Measurements from ENCODE around the gene LIME1. TPM values are rescaled to one million over a fixed set of nuclear protein-coding genes. Genes with fewer than 3 reads are reported as not detected.
"Not testable (repeated sequence)": the region's sequence is repeated elsewhere in the genome, so short reads cannot be mapped to it uniquely, and the experiment has no call there.

Gene LIME1
- total RNA-seq, 1 donor from 2014 or later, result 6.5 TPM

DNA sequence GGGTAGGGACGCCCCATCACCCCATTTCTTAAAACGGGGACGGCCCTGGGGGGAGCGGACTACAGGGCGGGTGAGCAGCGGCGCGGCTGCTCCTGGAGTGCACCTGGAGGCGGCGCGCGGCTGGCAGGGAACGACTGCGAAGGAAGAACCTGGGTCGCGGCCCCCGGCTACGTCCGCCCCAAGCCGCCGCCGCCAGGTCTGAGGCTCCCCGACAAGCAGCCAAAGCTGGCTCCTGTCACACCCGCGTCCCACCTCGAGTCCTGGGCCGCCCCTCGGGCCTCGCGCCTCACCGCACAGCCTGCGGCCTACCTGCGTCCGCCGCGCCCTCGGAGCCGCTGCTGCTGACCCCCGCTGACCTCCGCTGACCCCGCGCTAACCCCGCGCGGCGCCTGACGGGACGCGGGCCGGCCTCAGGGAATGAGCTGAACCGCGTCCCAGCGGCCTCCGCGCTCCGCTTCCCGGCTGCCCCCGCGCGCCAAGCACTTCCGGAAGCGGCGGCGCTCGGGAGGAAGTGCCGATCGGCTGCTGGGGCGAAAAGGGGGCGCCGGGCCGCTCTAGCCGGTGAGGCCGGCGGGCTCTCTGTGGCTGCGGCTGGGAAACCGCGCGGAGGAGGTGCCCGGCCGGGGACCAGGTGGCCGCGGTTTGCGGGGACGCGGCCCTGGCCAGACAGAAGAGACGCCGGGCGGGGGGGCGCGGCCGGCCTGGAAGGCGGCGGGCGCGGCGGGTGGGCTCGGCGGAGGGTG is 28.7 kb upstream of the LIME1 start, which contains the start of the genes ARFRP1 and ZGPAT:
ARFRP1 (minus strand) TSS at position 419 of the 743 bp plus-strand sequence. CDS start 885 bp downstream, outside the sequence.
ZGPAT (plus strand) TSS at position 482 of the 743 bp plus-strand sequence. CDS start 542 bp downstream, outside the sequence.
- peak; percentile 98 for DNase-seq (ENCODE audit: low spot score)

DNA sequence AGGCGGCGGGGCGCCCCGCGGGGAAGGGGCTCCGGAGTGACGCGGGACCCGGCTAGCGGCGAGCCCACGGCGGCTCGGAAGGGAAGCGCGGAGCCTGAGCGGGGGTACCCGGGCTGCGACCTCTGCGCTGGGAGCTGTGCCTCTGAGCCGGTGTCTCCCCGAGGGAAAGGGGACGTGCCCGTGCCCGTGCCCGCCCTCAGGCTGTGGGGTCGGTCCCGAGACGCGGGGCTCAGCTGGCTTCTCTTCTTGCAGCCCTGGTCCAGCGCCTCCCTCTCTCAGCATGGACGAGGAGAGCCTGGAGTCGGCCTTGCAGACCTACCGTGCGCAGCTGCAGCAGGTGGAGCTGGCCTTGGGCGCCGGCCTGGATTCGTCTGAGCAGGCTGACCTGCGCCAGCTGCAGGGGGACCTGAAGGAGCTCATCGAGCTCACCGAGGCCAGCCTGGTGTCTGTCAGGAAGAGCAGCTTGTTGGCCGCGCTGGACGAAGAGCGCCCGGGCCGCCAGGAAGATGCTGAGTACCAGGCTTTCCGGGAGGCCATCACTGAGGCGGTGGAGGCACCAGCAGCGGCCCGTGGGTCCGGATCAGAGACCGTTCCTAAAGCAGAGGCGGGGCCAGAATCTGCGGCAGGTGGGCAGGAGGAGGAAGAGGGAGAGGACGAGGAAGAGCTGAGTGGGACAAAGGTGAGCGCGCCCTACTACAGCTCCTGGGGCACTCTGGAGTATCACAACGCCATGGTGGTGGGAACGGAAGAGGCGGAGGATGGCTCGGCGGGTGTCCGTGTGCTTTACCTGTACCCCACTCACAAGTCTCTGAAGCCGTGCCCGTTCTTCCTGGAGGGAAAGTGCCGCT is 27.9 kb upstream of the LIME1 start:
- DNase-seq (ENCODE audit: low spot score), result no peak

GRCh38 chr20:63709149-63709527 is 27.3 kb upstream of the LIME1 start:
- no peak for DNase-seq (ENCODE audit: low spot score)

DNA sequence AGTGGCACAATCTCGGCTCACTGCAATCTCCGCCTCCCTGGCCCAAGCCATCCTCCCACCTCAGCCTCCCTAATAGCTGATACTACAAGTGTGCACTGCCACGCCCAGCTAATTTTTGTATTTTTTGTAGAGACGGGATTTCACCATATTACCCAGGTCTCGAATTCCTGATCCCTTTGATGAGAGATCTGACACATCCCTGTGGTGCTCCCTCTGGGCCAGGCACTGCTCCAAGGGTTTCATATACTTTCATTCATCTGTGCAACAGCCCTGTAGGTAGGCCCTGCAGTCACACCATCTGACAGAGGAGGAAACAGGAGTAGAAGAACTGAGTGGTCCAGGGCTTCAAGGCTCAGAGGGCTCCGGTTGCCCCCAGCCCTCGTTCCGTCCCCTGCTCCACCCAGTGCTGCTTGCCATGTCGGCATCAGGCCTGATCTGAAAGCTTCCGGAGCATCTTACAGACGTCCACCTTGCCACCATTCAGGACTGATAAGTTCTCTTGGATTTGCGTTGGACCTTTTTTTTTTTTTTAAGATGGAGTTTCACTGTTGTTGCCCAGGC is 25.3 kb upstream of the LIME1 start:
- DNase-seq (ENCODE audit: low spot score), result no peak

- DNase-seq (ENCODE audit: low spot score), result no peak
Measured at GRCh38 chr20:63712191-63712590, 24.3 kb upstream of the LIME1 start.

DNA sequence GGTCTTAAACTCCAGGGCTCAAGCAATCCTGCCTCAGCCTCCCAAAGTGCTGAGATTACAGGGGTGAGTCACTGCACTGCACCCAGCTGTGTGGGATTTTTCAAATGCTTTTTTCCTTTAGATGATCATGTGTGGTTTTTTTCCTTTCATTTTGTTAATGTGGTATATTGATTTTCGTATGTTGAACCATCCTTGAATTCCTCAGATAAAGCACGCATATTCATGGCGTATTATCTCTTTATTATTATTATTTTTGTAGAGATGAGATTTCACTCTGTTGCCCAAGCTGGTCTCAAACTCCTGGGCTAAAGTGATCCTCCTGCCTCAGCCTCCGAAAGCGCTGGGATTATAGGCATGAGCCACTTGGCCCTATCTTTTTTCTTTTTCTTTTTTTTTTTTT is 21.6 kb upstream of the LIME1 start:
- DNase-seq (ENCODE audit: low spot score), result no peak

DNA sequence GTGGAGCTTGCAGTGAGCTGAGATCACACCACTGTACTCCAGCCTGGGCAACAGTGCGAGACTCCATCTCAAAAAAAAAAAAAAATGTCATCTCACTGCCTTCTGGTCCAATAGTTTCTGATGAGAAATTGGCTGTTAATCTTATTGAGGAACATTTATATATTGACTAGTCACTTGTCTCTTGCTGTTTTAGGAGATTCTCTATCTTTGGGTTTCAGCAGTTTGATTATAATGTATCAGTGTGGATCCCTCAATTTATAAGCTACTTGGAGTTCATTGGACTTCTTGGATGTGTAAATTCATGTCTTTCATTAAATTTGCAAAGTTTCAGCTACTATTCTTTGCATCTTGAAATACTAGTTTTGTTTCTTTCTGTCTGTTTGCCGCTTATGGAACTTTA is 17.5 kb upstream of the LIME1 start:
- no peak for DNase-seq (ENCODE audit: low spot score)

DNA sequence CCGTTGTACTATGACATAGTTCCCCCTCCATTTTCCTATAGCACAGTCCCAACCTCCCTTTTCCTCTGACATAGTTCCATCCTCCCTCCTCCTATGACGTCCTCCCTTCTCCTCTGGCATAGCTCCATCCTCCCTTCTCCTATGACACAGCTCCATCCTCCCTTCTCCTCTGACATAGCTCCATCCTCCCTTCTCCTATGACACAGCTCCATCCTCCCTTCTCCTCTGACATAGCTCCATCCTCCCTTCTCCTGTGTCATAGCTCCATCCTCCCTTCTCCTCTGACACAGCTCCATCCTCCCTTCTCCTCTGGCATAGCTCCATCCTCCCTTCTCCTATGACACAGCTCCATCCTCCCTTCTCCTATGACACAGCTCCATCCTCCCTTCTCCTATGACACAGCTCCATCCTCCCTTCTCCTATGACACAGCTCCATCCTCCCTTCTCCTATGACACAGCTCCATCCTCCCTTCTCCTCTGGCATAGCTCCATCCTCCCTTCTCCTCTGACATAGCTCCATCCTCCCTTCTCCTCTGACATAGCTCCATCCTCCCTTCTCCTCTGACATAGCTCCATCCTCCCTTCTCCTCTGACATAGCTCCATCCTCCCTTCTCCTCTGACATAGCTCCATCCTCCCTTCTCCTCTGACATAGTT is 13.4 kb upstream of the LIME1 start:
- not testable (repeated sequence) for DNase-seq (ENCODE audit: low spot score)

DNA sequence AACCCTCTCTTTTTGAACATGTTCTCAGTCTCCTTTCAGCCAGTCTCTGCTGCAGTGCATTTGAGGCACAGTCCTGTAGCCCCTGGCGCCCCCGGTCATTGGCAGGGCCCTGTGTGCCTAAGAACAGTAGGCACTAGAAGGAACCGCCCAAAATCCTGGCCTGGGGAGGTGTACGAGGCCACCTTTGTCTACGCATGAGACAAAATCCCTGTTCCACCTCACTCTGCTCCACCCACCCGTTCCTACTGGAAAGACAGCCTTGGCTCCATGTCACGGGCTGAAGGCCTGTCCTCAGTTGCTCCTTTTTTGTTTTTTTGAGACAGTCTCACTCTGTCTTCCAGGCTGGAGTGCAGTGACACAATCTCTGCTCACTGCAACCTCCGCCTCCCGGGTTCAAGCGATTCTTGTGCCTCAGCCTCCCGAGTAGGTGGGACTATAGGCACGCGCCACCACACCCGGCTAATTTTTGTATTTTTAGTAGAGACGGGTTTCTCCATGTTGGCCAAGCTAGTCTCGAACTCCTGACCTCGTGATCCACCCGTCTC is 6.2 kb upstream of the LIME1 start:
- not testable (repeated sequence) for DNase-seq (ENCODE audit: low spot score)

- no peak for DNase-seq (ENCODE audit: low spot score)
Measured at GRCh38 chr20:63731410-63731809, 5.1 kb upstream of the LIME1 start.

DNA sequence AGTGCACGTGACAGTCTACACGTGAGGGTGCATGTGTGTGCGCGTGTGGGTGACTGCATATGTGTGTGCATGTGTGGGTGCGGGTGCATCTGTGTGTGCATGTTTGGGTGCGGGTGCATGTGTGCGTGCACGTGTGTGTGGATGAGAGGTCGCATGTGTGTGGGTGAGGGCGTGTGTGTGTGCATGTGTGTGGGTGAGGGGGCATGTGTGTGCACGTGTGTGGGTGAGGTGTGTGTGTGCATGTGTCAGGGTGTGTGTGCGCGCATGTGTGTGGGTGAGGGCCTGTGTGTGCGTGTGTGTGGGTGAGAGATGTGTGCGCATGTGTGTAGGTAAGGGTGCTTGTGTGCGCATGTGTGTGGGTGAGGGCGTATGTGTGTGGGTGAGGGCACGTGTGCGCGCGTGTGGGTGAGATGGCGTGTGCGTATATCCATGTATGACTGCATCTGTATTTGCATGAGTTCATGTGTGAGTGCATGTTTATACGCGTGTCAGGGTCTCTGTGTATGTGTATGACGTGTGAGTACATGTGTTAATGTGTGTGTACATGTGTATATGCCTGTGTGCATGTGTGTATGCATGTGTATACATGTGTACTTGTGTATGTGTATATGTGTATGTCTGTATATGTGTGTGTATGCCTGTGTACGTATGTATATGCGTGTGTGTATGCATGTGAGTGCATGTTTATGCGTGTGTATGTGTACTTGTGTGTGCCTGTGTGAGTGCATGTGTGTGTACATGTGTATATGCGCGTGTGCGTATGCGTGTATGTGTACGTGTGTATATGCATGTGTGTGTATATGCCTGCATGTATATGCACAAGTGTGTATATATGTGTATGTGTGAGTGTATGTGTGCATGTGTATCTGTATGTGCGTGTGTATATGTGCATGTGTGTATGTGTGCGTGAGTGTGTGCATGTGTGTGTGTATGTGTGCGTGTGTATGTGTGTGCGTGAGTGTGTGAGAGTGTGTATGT is 4.1 kb upstream of the LIME1 start:
- no peak for DNase-seq (ENCODE audit: low spot score)

DNA sequence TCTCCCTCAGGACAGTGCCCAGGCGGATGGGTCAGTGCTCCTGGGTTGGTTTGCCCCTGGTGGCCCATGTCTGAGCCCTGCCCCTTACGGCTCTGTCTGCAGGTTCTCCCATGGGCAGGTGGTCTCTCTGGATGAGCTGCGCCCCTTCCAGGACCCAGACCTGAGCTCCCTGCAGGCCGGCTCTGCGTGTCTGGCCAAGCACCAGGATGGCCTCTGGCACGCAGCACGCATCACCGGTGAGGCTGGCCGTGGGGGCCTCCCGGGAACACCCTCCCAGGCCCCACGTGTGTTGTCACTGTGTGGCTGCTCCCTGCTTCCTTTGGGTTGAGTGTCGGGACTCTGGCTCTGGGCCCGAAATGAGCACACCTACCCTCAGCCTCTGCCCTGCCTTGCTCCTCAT is 3.3 kb upstream of the LIME1 start:
- no peak for DNase-seq (ENCODE audit: low spot score)

GRCh38 chr20:63733579-63734081 is 2.8 kb upstream of the LIME1 start:
- DNase-seq (ENCODE audit: low spot score), result no peak

GRCh38 chr20:63734111-63734945 is 2.1 kb upstream of the LIME1 start:
- DNase-seq (ENCODE audit: low spot score), result no peak

DNA sequence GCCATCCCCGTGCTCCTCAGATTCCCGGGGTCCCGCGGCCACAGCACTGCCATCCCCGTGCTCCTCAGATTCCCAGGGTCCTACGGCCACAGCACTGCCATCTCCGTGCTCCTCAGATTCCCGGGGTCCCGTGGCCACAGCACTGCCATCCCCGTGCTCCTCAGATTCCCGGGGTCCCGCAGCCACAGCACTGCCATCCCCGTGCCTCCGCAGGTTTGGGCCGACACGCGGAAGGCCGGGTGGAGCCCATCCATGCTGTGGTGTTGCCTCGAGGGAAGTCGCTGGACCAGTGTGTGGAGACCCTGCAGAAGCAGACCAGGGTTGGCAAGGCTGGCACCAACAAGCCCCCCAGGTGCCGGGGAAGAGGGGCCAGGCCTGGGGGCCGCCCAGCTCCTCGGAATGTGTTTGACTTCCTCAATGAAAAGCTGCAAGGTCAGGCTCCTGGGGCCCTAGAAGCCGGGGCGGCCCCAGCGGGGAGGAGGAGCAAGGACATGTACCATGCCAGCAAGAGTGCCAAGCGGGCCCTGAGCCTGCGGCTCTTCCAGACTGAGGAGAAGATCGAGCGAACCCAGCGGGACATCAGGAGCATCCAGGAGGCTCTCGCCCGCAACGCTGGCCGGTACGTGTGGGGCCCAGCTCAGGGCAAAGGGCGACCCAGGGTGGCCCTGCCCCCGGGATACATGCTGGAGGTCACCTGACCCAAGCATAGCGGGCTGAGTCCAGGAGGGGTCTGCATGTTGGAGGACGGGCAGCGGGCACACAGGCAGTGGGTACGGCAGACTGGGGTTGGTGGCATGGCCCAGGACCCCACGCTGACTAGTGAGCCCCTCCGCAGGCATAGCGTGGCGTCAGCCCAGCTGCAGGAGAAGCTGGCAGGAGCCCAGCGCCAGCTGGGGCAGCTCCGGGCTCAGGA is 1.3 kb upstream of the LIME1 start:
- DNase-seq (ENCODE audit: low spot score), result no peak

DNA sequence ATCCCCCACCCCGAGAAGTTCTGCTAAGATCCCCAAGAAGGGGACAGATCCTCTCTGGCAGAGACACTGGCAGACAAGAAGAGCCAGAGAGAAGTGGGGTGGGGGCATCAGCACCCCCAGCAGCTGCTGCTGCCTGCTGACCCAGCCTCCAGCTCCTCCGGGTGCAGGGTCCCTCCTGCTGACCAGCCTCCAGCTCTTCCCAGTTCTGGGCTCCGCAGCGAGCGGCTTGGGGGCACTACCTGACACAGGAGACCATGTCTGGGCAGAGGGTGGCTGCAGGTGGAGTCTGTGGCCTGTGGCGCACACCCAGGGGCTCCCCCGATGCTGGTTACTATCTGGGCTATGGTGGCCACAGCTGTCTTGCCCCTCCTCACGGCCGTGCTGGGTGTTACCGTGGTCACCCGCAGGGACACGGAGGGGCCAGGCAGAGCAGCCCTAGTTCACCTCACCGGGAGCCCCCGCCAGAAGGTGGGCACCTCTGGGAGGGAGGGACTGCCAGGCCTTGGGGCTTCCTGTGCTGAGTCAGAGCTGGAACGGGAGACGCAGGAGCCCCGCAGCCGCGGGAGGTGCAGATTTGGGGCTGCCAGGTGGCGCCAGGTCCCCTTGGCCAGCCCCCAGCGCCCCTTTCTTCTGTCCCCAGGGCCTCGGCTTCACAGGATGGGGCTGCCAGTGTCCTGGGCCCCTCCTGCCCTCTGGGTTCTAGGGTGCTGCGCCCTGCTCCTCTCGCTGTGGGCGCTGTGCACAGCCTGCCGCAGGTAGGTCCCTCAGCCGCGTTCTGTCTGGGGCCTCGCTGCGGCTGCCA is 630 bp downstream of the LIME1 start:
- DNase-seq (ENCODE audit: low spot score), result no peak

GRCh38 chr20:63737695-63737944 is 1.2 kb downstream of the LIME1 start:
- DNase-seq (ENCODE audit: low spot score), result no peak
